Activated CD4-positive, CD25-positive, alpha-beta regulatory T cell treated with anti-CD3 and anti-CD28 coated beads, Interleukin-2, amount 50 U/mL, for 24 hours (primary cell): ENCODE data around the gene ATP6V0E1.
"Not testable (repeated sequence)": the region's sequence is repeated elsewhere in the genome, so short reads cannot be mapped to it uniquely, and the experiment has no call there.

Experiments used
- ATAC-seq, 2 donors: fragments of 150-1000 bp; cut with Tn5 transposase; one replicate each; pipeline ENCODE4 v1.10.0; 2021; ENCODE audit warnings: mild to moderate bottlenecking in 1 of 2, moderate library complexity in 1 of 2

The ATP6V0E1 gene

GRCh38 chr5:173041881-173042762 is 58.6 kb downstream of the ATP6V0E1 start:
- no peak for ATAC-seq

- no peak for ATAC-seq
Measured at GRCh38 chr5:173042763-173043107, 59.2 kb downstream of the ATP6V0E1 start.

- no peak for ATAC-seq
Measured at GRCh38 chr5:173045474-173045873, 61.9 kb downstream of the ATP6V0E1 start.

GRCh38 chr5:173047096-173047837 is 63.7 kb downstream of the ATP6V0E1 start:
- not testable (repeated sequence) for ATAC-seq

- ATAC-seq, result no peak
Measured at GRCh38 chr5:173047838-173048105, 64.2 kb downstream of the ATP6V0E1 start.

- no peak for ATAC-seq
Measured at GRCh38 chr5:173050791-173051190, 67.2 kb downstream of the ATP6V0E1 start.

GRCh38 chr5:173051746-173052145 is 68.2 kb downstream of the ATP6V0E1 start:
- no peak for ATAC-seq

- no peak for ATAC-seq
Measured at GRCh38 chr5:173053041-173053440, 69.5 kb downstream of the ATP6V0E1 start.

- no peak for ATAC-seq
Measured at GRCh38 chr5:173055042-173055721, 71.6 kb downstream of the ATP6V0E1 start.

GRCh38 chr5:173055722-173055982 is 72.1 kb downstream of the ATP6V0E1 start:
- ATAC-seq, result no peak

- peak; percentile 70 to 71 for ATAC-seq
Measured at GRCh38 chr5:173055983-173056782, 72.6 kb downstream of the ATP6V0E1 start, which contains the start of gene CREBRF. CREBRF (plus strand) TSS chr5:173056352; CDS start chr5:173080776, 24,424 bp downstream.

- peak; percentile 41 to 49 for ATAC-seq
Measured at GRCh38 chr5:173056783-173057061, 73.2 kb downstream of the ATP6V0E1 start.

GRCh38 chr5:173057062-173057924 is 73.7 kb downstream of the ATP6V0E1 start:
- ATAC-seq, result peak; percentile 89

GRCh38 chr5:173062141-173062540 is 78.6 kb downstream of the ATP6V0E1 start:
- no peak for ATAC-seq

GRCh38 chr5:173065155-173065554 is 81.6 kb downstream of the ATP6V0E1 start:
- ATAC-seq, result peak; percentile 70 to 85

- no peak for ATAC-seq
Measured at GRCh38 chr5:173069671-173070070, 86.1 kb downstream of the ATP6V0E1 start.

- ATAC-seq, result peak in 1 of 2 donors; percentile 51
Measured at GRCh38 chr5:173075137-173075843, 91.7 kb downstream of the ATP6V0E1 start.

GRCh38 chr5:173075970-173076369 is 92.4 kb downstream of the ATP6V0E1 start:
- no peak for ATAC-seq

GRCh38 chr5:173076471-173076870 is 92.9 kb downstream of the ATP6V0E1 start:
- not testable (repeated sequence) for ATAC-seq

- ATAC-seq, result no peak
Measured at GRCh38 chr5:173078878-173079277, 95.3 kb downstream of the ATP6V0E1 start.
